ENCODE results near the gene DPP10.
"Not testable (repeated sequence)": the region's sequence is repeated elsewhere in the genome, so short reads cannot be mapped to it uniquely, and the experiment has no call there.

Gene DPP10

GRCh38 chr2:115414466-115414865 lies 972.0 kb downstream of the DPP10 start:
- TF ChIP-seq CTCF (conservative IDR thresholded peaks at IDR 0.05) (no peak), ZFX (IDR thresholded peaks at IDR 0.05) (no peak)
- H3K27ac ChIP-seq = no peak overlapping the region

GRCh38 chr2:115422004-115422634 lies 979.7 kb downstream of the DPP10 start:
- no peak overlapping the region for H3K27ac ChIP-seq
- no peak for TF ChIP-seq ZFX (IDR thresholded peaks at IDR 0.05)
- TF ChIP-seq CTCF (conservative IDR thresholded peaks at IDR 0.05) = no peak

DNA sequence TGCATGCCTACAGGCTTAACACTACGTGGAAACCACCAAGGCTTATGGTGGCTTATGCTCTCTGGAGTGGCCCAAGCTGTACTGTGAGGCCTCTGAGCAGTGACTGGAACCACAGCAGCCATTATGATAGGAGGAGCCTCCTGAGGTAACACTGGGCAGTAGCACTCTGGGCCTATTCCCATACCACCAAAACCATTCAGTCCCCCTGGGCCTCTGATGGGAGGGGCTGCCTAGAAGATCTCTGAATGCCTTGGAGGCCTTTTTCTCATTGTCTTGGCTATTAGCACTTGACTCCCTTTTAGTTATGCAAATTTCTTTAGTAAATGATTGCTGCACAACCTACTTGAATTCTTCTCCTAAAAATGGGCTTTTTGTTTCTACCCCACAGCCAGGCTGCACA lies 985.0 kb downstream of the DPP10 start:
- TF ChIP-seq ZFX (IDR thresholded peaks at IDR 0.05) = no peak
- TF ChIP-seq CTCF (conservative IDR thresholded peaks at IDR 0.05) = no peak
- H3K27ac ChIP-seq = no peak overlapping the region

DNA sequence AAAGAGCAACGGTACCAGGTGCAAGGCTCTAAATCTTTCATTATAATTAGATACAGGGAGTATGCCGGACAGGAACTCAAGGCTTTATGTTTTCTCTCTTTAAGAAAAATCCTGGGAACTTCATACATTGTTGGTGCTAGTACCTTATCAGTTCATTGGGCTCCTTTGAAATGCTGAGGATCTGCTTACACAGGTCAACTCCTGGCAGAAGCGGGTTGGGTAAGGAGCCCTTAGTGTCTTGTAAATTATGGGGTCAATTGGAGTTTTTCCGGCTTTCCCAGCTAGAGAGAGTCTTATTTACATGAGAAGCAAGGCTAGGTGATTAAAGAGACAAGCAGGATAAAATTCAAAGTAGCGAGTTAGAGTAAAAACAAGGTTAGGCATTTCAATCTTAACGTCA lies 998.3 kb downstream of the DPP10 start:
- H3K27ac ChIP-seq = not testable (repeated sequence)

DNA sequence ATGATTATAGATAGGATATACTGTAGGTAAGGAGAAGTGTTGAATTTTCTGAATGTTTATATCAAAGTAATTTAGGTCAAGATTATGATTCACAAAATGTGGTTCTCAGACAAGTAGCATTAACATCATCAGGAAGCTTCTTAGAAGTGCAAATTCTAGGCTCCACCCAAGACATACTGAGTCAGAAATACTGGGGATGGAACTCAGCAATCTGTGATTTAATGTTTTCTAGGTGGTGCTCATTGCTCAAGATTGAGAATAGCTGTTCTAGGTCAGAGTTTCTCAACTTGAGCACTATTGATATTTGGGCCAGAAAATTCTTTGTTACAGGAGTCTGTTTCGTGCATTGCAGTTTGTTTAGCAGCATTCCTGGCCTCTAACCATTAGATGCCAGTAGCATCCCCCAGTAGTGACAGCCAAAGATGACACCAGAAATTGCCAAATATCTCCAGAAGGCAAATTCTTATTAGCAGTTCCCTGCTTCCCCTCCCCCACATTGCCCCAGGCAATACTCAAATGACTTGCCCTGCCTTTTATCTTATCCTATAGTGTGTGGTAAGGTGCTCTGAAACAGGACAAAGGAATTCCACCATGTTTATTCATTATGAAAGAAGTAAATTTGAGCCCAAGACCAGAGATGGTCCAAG lies 1001.2 kb downstream of the DPP10 start:
- no peak for TF ChIP-seq ZFX (IDR thresholded peaks at IDR 0.05)
- no peak for TF ChIP-seq CTCF (conservative IDR thresholded peaks at IDR 0.05)
- H3K27ac ChIP-seq = no peak overlapping the region

DNA sequence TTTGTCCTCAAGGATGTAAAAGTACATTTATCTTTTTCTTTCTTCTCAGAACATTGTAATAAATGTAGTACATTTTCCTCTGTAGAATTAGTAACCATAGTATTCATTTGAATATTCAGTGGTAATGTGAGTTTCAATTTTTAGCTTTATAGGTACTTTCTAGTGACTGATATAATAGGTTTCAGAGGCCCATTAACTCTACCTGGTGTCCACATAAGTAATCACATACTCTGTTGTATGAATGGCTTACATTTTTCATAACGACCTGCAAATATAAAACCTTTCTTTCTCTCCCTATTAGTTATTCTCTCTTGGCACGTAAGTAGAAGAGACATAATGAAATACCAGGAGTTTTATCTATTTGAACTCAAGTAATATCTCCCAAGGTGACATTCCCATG lies 1017.6 kb downstream of the DPP10 start:
- no peak overlapping the region for H3K27ac ChIP-seq
- TF ChIP-seq CTCF (conservative IDR thresholded peaks at IDR 0.05) (no peak), ZFX (IDR thresholded peaks at IDR 0.05) (no peak)

DNA sequence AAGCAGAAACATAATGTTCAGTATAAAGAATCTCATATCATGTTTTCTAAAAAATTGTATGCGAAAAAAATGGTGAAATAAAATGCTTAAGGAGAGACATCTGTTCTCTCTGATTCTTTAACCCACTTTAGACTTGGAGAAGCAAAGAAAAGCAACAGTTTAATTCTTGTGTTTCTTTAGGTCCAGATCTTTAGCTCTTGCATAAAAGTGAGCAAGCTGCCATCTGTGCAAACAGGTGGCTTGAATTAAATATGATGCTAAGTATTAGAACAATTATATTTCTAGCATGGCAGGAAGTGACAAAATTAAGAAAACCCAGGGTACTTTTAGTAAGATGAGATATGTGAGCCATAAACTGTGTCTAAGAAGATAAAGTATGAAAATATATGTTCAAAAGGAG lies 1038.3 kb downstream of the DPP10 start:
- H3K27ac ChIP-seq = no peak overlapping the region
- no peak for TF ChIP-seq CTCF (conservative IDR thresholded peaks at IDR 0.05)
- no peak for TF ChIP-seq ZFX (IDR thresholded peaks at IDR 0.05)

DNA sequence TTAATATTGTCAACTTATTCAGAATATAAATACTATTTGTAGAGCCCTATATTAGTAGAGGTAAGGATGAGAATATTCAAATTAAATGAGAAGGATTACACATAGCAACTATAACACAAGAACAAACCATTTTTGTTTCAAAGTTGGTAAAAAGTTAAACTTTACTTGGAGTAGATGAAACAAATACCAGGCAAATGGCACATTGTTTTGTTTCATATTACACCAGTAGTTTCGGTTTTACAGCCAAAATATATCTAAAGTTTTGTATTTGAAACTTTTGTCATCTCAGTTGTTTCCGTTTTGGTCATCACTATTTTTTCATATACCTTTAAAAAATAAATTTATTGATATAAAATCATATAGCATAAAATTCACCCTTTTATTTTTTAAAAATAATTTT lies 1039.4 kb downstream of the DPP10 start:
- TF ChIP-seq ZFX (IDR thresholded peaks at IDR 0.05) (no peak), CTCF (conservative IDR thresholded peaks at IDR 0.05) (no peak)
- H3K27ac ChIP-seq = no peak overlapping the region

Data from C4-2B (cell line).